ENCODE results near the gene ZDHHC13. TPM values are rescaled to one million over a fixed set of nuclear protein-coding genes. Genes with fewer than 3 reads are reported as not detected.

ZDHHC13 gene
- total RNA-seq, 1 donor from 2014 or later = 5.2 TPM

DNA sequence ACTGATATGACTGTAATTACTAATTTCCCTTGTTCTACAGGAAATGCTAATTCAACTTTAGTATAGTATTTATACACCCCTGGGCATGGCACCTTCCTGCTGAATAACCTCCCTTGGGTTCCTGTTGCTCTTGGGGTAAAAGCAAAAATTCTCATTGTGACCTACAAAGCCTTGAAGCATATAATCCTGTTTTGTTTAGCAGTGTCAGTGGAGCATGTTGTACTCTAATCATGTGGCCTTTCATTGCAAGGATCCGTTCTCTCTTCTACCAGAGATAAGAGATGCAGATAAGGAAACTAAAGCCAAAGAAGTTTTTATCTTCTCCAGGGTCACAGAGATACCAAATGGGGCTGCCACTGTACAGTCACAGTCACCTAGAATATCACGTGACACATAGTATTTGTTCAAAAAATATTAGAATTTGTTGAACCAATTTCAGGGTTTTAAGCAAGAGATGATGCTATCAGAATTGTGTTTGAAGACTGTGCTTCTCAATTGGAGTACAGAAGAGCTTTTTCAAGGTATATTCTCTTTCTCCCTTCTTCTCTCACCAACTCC is 59.7 kb downstream of the ZDHHC13 start:
- intact Hi-C loops (cut with DNase I) = no loop called here
- H3K4me1 ChIP-seq = no peaks in the 10 kb centered on the region
- DNase-seq (ENCODE audit: low spot score in 2 of 2) = no peak
- no peak overlapping the region for H3K27ac ChIP-seq
- H3K36me3 ChIP-seq = peaks cover 13 to 17% of the 10 kb centered on the region in 2 donors
- H3K4me3 ChIP-seq = no peak overlapping the region
- no peaks in the 10 kb centered on the region for H3K9me3 ChIP-seq
- TF ChIP-seq, protein P1, sequence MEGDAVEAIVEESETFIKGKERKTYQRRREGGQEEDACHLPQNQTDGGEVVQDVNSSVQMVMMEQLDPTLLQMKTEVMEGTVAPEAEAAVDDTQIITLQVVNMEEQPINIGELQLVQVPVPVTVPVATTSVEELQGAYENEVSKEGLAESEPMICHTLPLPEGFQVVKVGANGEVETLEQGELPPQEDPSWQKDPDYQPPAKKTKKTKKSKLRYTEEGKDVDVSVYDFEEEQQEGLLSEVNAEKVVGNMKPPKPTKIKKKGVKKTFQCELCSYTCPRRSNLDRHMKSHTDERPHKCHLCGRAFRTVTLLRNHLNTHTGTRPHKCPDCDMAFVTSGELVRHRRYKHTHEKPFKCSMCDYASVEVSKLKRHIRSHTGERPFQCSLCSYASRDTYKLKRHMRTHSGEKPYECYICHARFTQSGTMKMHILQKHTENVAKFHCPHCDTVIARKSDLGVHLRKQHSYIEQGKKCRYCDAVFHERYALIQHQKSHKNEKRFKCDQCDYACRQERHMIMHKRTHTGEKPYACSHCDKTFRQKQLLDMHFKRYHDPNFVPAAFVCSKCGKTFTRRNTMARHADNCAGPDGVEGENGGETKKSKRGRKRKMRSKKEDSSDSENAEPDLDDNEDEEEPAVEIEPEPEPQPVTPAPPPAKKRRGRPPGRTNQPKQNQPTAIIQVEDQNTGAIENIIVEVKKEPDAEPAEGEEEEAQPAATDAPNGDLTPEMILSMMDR (IDR thresholded peaks at IDR 0.05) = no peak
- H3K27me3 ChIP-seq = no peaks in the 10 kb centered on the region

DNA sequence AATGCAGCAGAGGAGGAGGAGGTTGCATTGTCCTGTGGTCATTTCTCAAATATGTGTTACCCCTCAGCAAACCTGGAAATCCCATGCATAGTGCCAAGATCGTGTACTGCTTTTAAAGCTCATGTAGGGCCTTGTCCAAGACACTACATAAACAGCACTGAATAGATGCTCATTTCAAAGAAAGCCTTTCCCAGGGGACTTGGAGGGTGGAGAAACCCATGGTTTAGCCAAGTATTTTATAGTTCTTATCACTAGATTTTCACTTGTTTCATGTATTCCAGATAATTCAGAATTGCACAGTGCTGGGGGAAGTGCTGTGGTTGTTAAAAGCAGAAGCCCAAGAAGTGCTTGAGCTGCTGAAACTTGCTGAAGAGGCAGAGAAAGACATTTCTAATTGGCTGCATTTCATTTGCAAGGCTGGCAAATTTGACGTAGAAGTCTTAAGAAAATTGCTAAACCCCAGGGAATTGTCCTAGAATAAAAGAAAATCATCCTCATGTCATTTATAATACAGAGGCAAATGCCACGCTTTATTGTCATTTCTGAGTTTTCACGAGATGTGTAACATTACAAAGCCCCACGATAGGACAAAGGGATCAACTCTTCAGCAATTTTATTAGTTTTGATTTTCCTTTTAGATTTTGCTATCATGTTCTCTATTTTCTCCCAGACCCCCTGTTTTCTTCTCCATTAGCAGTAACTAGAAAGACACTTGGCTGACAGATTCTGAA is 64.7 kb downstream of the ZDHHC13 start:
- intact Hi-C loops (cut with DNase I) = no loop called here
- H3K36me3 ChIP-seq = no peaks in the 10 kb centered on the region
- no peak for DNase-seq (ENCODE audit: low spot score in 2 of 2)
- TF ChIP-seq, protein P1 (IDR thresholded peaks at IDR 0.05) = no peak
- no peaks in the 10 kb centered on the region for H3K9me3 ChIP-seq
- no peaks in the 10 kb centered on the region for H3K4me1 ChIP-seq
- H3K27ac ChIP-seq = no peak overlapping the region
- no peak overlapping the region for H3K4me3 ChIP-seq
- H3K27me3 ChIP-seq = no peaks in the 10 kb centered on the region

DNA sequence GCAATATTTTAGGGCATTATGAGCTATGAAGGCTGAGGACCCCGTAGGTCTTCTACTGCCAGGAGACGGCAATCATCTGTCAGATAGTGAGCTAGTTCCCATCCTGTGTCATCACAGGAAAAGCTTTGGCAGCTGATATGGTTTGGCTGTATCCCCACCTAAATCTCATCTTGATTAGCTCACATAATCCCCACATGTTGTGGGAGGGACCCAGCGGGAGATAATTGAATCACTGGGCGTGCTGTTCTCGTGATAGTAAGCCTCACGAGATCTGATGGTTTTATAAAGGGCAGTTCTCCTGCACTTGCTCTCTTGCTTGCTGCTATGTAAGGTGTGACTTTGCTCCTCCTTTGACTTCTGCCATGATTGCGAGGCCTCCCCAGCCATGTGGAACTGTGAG is 66.7 kb downstream of the ZDHHC13 start:
- H3K27ac ChIP-seq = no peak overlapping the region
- intact Hi-C loops (cut with DNase I) = no loop called here
- no peak for DNase-seq (ENCODE audit: low spot score in 2 of 2)
- no peaks in the 10 kb centered on the region for H3K27me3 ChIP-seq
- H3K9me3 ChIP-seq = no peaks in the 10 kb centered on the region
- no peaks in the 10 kb centered on the region for H3K4me1 ChIP-seq
- TF ChIP-seq, protein P1 (IDR thresholded peaks at IDR 0.05) = no peak
- H3K36me3 ChIP-seq = no peaks in the 10 kb centered on the region
- no peak overlapping the region for H3K4me3 ChIP-seq

DNA sequence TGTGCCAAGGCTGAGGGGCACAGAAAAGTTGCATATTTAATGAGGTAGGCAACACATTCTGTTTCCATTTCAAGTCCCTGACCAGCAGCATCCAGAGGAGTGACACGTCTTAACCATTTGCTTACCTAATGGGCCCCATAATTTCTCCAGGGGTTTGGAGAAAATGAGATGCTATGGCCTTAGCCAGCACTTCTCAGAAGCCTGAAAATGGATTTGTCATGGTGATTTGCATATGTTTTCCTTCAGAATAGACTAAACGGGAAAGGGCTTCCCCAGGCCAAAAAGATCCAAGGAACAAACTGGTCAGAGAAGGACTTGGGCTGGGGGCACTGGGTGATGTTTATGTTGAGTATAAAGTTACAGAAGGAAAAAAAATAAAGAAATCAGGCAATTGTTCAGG is 68.1 kb downstream of the ZDHHC13 start:
- intact Hi-C loops (cut with DNase I) = no loop called here
- no peak overlapping the region for H3K27ac ChIP-seq
- DNase-seq (ENCODE audit: low spot score in 2 of 2) = no peak
- no peak overlapping the region for H3K4me3 ChIP-seq
- H3K27me3 ChIP-seq = no peaks in the 10 kb centered on the region
- H3K9me3 ChIP-seq = no peaks in the 10 kb centered on the region
- no peaks in the 10 kb centered on the region for H3K36me3 ChIP-seq
- no peaks in the 10 kb centered on the region for H3K4me1 ChIP-seq
- TF ChIP-seq, protein P1 (IDR thresholded peaks at IDR 0.05) = no peak

DNA sequence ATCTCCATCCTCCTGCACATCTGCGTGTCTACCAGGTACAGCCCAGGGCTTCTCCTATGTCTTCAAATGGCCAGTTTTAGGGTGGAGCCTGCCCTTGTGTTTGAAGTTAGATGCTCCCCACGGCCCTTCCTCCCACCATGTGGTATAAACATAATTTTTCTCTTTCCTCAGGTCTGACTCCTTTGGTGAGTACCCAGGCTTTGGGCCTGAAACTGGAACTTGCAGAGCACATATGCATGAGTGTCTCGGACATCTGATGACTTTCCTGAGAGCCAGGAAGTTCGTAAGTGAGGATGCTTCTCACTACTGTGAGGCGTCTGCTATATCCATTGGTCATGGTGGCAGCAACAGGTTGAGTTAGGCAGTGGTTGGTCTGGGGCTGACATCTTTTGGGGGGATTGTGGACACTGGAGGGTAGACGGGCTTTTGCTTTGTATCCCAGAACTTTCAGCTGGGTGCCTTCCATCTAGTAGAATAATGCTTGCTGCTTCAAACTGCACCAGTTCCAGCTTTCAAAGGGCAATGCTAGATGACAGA is 68.6 kb downstream of the ZDHHC13 start:
- no peaks in the 10 kb centered on the region for H3K4me1 ChIP-seq
- TF ChIP-seq, protein P1 (IDR thresholded peaks at IDR 0.05) = no peak
- no peaks in the 10 kb centered on the region for H3K27me3 ChIP-seq
- intact Hi-C loops (cut with DNase I) = no loop called here
- no peak for DNase-seq (ENCODE audit: low spot score in 2 of 2)
- no peak overlapping the region for H3K4me3 ChIP-seq
- H3K9me3 ChIP-seq = no peaks in the 10 kb centered on the region
- H3K36me3 ChIP-seq = no peaks in the 10 kb centered on the region
- no peak overlapping the region for H3K27ac ChIP-seq
